DOHH2 (cell line): ENCODE data around the gene RIPPLY2.

ENCODE experiments used
- EZH2phosphoT487 ChIP-seq: fragments of 200-600 bp; sonication (generic); IDR thresholded peaks from 2 replicates; pipeline ENCODE4 v1.6.1; 2017; ENCODE audit warnings: borderline replicate concordance, mild to moderate bottlenecking, antibody characterized with exemption, low read length, moderate library complexity, mixed read lengths
- TF ChIP-seq, protein P1 (sequence below): fragments of 200-600 bp; sonication (generic); IDR thresholded peaks from one replicate; pipeline ENCODE4 v1.5.1; 2014; ENCODE audit warnings: antibody characterized with exemption, mild to moderate bottlenecking, low read depth, low read length; ENCODE audit not compliant: poor library complexity, severe bottlenecking

- TF ChIP-seq, protein P1, sequence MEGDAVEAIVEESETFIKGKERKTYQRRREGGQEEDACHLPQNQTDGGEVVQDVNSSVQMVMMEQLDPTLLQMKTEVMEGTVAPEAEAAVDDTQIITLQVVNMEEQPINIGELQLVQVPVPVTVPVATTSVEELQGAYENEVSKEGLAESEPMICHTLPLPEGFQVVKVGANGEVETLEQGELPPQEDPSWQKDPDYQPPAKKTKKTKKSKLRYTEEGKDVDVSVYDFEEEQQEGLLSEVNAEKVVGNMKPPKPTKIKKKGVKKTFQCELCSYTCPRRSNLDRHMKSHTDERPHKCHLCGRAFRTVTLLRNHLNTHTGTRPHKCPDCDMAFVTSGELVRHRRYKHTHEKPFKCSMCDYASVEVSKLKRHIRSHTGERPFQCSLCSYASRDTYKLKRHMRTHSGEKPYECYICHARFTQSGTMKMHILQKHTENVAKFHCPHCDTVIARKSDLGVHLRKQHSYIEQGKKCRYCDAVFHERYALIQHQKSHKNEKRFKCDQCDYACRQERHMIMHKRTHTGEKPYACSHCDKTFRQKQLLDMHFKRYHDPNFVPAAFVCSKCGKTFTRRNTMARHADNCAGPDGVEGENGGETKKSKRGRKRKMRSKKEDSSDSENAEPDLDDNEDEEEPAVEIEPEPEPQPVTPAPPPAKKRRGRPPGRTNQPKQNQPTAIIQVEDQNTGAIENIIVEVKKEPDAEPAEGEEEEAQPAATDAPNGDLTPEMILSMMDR: no peak
- no peak for TF ChIP-seq EZH2phosphoT487
Measured at GRCh38 chr6:83808005-83808404, 45.2 kb upstream of the RIPPLY2 start.
